GM12874 (cell line): ENCODE results near the gene BNIPL.

Source experiments
- TF ChIP-seq, protein P1 (sequence below): IDR thresholded peaks from 2 replicates; pipeline ENCODE4 v1.5.1; 2011; ENCODE audit warnings: low read depth, mild to moderate bottlenecking, control low read depth, low read length, moderate library complexity; ENCODE audit not compliant: insufficient read depth

The BNIPL gene

DNA sequence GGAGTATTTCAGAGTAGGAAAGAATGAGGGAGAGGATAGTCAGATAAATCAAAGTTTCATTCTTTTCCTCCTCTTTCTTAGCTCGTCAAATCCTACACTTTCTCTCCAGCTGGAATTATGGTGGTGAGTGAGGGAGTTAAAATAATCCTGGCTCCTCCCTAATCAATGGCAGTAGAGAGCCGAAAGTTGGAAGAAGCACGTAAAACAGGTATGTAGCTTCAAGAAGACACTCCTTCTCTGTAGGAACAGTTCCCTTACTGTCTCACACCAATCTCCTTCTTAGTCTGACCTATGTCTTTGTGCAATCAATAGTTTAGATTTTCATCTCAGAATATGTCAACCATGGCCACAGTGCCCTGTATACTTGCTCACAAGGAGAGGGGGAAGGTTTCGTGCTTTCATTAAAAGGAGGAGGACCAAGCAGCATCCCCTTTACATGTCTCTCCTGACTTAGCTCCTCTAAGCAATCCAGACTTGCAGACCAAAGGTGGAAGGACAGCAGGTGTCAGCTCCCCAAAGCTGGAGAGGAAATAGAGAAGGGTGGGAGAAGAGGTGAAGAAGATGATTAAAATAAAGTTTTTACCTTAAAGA is 30.6 kb upstream of the BNIPL start:
- TF ChIP-seq, protein P1, sequence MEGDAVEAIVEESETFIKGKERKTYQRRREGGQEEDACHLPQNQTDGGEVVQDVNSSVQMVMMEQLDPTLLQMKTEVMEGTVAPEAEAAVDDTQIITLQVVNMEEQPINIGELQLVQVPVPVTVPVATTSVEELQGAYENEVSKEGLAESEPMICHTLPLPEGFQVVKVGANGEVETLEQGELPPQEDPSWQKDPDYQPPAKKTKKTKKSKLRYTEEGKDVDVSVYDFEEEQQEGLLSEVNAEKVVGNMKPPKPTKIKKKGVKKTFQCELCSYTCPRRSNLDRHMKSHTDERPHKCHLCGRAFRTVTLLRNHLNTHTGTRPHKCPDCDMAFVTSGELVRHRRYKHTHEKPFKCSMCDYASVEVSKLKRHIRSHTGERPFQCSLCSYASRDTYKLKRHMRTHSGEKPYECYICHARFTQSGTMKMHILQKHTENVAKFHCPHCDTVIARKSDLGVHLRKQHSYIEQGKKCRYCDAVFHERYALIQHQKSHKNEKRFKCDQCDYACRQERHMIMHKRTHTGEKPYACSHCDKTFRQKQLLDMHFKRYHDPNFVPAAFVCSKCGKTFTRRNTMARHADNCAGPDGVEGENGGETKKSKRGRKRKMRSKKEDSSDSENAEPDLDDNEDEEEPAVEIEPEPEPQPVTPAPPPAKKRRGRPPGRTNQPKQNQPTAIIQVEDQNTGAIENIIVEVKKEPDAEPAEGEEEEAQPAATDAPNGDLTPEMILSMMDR: no peak

- TF ChIP-seq, protein P1: peak; percentile 51
Observed at GRCh38 chr1:151006327-151007052, 29.9 kb upstream of the BNIPL start, which contains the start of gene MINDY1. TSS of gene MINDY1 (minus strand) at chr1:151006902. CDS start at chr1:151002617, 4,285 bp downstream.

- TF ChIP-seq, protein P1: no peak
Observed at GRCh38 chr1:151007853-151008243, 28.5 kb upstream of the BNIPL start.

DNA sequence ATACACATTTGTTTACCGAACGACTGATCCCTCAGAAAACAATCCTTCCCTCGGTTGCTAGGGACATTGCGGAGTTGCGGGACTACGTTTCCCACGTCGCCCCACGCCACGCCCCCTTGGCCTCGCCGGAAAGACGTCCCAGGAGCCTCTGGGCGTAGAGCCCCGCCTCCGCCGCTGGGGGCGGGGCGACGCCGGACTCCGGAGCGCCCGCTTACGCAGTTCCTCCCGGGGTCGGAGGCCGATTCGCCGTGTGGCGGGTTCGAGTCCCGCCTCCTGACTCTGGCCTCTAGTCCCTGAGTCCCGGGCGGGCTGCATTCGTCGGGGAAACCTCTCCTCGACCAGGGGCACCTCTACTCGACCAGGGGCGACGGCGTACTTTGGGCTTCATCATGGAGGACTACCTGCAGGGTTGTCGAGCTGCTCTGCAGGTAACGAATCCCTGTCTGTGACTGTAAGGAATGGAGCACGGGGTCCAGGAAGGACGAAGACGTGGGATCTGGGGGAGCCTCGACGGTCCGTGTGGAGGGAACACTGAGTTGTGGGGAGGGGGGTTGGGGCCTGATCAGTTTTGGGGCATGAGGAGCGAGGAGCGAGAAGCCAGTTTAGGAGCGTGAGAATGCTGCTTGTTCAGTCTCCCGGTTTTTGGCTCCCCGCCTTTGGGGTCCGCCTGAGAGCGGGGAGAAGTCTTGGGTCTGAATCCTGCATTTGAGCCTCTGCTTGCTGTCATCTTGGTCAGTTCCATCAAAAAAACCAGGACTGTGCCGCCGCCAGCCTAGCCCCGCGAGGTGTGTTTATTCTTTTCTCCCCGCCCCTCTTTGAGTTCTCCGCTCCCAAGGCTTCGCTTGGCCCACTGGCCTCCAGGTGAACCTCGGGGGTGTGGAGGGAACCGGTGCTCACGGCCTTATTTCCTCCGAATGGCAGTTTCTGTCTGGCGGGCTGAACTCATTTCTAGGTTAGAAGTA is 27.9 kb upstream of the BNIPL start, which contains the start of gene PRUNE1:
Gene PRUNE1 (plus strand): TSS at position 206 of the 962 bp plus-strand sequence. CDS start 184 bp downstream, at position 390.
- TF ChIP-seq, protein P1: no peak

DNA sequence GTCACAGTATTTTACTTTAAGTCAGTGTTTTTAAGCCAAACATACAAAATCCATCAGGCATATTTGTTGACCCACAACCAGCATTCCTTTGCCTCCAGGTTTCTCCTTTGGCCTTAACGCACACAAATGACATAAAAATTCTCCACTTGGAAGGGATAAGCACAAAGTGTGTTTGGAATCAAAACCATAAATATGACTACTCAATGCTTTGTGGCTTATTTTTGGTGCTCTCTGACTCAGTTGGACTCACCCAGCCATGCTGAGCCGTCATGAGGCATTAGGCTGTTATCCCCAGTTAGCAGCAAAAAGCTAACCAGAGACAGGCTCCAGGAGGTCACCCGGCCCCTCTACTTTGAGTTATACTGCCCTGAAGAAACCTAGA is 27.2 kb upstream of the BNIPL start:
- TF ChIP-seq, protein P1: no peak

DNA sequence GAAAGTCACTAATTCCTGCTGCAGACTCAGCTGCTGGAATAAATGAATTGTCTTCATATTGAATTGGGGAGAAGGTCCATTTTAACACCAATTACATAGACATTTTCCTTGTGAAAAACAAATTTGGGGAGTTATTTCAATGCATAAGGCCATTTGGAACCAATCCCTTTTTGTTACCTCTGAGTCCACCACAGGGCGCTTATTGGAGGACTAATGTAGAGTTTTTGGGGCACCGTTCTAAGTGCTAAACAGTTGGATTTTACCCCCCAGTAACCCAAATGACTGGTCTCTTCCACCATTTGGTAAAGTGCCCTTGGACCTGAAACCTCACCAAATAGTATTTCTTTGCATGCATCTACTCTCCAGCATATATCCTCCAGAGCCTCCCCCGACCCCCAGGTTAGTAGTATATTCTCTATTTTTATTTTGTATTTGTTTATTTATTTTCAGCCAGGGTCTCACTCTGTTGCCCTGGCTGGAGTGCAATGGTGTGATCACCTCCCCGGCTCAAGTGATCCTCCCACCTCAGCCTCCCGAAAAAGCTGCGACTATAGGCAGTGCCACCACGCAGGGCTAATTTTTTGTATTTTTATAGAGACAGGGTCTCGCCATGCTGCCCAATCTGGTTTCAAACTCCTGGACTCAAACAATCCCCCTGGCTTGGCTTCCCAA is 26.6 kb upstream of the BNIPL start:
- TF ChIP-seq, protein P1: no peak
